GM19035 (cell line): Measurements from ENCODE around the gene TMPRSS5.
"Not testable (repeated sequence)": the region's sequence is repeated elsewhere in the genome, so short reads cannot be mapped to it uniquely, and the experiment has no call there.

Source experiments
- ATAC-seq: cut with Tn5 transposase; IDR thresholded peaks from one replicate; pipeline ENCODE4 v1.9.1; 2021; ENCODE audit not compliant: unreplicated experiment

The TMPRSS5 gene

DNA sequence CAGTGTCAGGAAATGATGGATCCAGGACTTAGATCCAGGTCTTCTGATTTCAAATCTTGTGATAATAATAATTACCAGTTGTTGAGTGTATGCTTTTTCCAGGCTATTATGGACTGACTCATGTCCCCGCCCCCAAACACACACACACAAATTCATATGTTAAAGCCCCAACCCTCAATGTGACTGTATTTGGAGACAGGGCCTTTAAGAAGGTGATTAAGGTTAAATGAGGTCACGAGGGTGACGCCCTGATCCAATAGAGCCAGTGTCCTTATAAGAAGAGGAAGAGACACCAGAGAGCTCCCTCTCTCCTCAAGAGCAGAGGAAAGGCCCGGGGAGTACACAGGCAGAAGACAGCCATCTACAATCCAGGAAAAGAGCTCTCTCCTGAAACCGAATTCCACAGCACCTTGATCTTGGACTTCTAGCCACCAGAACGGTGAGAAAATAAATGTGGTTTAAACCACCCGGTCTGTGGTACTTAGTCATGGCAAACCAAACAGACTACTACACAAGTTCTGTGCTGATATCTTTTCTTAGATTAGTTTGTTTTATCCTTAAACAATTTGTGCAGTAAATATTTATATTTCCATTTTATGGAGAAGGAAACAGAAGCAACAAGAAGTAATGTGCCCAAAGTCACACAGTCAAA is 8.2 kb downstream of the TMPRSS5 start:
- no peak for ATAC-seq

GRCh38 chr11:113697111-113697510 is 9.0 kb downstream of the TMPRSS5 start:
- ATAC-seq: no peak

DNA sequence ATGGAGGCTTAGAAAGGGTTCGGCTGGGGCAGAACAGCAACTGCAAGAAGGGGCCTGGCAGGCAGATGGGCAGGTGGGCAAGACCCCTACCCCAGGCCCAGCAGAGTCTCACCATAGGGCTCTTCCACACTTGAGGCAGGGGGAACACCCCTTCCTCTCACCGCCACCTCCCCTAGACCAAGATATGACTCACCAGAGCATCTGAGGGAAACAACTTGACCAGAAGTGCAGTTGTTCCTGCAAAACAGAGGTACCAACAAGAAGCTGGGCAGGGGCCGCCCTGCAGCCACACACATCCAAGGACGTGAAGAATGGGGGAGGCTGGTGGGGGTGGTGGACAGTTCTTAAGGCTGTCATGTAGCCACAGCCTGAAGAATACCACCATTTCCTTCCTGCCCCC is 10.9 kb downstream of the TMPRSS5 start:
- ATAC-seq: no peak

GRCh38 chr11:113694390-113694789 is 11.7 kb downstream of the TMPRSS5 start:
- no peak for ATAC-seq

GRCh38 chr11:113693030-113693429 is 13.1 kb downstream of the TMPRSS5 start:
- ATAC-seq: no peak

DNA sequence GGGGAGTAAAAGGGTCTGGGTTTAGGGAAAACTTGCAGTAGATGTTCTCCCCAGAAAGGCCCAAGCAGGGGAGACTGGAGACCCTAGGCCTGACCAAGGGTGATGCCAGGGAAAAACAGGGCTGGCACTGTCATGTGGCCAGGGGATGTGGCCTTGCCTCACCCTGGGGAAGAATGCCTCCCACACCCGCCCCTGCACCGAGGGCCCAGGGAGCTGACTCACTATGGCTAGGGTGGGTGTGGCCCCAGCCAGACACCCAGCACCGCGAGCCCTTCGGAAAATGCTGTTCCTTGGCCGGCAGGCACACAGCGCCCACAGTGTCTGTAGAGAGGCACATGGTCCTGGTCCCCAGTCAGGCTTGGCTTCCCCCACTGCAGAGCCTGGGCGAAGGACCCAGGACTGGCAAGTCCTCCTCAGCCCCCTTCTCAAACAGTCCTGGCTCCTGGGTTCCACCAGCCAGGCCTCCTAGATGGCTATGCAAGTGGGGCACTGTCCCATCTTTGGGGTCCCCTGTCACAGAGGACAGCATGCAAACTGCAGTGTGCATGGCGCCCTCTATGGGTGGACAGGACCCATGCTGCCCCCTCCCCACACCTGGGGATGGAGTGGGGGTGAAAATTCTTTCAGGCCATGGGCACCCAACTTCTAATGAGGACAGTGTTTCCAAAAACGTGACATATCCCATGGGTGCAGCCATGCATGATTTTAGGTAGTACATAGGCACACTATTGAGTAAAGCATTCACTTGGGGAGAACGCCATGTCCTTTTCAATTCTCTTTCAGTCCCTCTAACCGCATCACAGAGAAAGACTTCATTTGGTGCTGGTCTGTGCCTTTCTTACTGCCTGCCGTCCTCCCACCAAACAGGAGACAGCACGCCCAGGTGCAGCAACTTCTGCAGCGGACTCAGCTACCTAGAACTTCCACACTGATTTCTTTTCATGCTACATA is 15.2 kb downstream of the TMPRSS5 start:
- no peak for ATAC-seq

DNA sequence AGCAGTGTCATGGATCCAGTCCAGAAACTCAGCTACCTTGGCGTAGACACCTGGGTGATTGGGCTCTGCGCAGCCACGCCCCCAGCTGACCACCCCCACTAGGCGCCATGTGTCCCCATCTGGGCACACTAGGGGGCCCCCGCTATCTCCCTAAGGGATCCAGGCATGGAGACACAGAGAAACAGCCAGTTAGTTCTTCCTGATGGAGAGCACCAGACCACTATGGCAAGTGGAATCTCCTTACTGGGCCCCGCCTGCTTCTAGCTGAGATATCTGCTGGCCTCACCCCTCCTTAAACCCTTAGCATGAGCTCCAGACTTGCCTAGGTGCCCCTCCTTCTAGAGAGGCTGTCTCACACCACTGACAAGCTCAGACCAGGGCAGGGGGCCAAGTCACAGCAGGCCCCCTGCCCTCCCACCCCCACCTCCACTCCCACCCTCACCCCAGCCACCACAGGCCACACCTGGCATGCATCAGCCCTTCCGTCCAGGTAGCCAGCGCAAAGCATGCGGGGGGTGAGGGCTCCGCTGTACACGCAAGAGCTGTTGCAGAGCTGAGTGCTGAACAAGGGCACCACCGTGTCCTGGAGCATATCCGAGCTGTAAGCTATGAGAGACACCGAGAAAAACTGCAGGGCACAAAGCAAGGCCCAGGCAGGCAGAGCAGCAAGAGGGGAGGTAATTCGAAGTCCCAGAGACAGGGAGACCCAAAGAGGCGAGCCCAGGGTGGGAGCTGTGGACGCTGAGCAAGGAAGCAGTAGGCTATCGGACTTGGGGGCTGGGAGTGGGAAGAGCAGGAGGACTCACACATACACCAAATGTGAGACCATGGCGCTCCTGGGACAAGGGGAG is 16.1 kb downstream of the TMPRSS5 start:
- no peak for ATAC-seq

DNA sequence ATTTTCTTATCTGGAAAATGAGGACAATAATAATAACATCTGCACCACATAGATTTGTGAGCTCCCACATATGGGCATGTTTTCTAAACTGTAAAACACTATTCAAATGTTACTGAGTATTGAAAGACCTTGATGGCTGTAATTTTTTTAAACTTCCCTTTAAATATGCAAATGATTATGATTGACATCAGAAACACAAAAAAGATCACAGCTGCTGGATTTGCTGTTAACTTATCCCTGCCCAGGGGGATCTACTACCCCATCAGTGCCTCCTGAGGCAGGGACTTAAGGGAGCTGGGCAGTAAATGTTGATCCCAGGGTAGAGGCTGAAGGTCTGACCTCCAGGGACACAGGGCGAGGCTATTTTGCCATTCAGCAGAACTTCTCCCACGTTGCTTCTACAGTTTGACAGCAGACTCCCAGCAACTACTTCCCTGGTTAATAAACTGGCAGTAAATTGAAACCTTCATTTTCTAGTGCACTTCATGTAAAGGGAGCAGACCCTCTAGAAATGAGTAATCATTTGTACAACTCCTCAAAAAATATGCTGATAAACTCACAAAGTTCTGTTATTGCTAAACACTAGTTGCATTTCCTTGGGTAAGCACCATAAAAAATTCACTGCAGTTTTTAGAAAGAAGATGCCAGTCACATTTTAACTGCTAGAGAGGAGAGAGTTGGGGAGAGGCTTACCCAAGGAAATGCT is 20.3 kb downstream of the TMPRSS5 start:
- no peak for ATAC-seq

- ATAC-seq: no peak
Measured at GRCh38 chr11:113684496-113684895, 21.6 kb downstream of the TMPRSS5 start.

DNA sequence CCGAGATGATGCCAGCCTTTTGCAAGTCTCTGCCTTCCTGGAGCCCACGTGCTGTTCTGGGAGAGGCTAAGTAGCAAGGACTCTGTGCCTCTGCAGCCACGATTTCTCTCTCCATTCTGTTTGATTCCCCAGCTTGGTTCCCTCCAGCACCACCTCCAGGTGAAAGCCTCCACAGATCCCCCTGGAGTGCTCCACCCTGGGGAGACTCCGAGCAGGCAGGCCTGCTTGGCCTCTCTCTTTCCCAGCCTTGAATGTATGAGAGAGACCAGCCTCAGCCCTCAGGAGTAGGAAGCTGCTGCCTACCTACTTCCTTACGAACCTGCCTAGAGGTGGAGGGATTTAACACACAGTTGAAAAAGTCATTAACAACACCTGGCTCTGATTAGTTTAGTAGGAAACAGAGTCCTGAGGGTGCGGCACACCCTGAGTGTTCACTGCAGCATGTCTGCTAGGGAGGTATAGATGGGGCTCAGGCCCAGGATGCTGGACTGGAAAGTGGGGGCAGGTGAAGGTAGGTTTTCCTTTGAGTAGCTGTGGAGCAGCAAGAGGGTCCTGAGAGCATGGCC is 22.5 kb downstream of the TMPRSS5 start:
- ATAC-seq: no peak

GRCh38 chr11:113681711-113682413 is 24.2 kb downstream of the TMPRSS5 start:
- no peak for ATAC-seq

DNA sequence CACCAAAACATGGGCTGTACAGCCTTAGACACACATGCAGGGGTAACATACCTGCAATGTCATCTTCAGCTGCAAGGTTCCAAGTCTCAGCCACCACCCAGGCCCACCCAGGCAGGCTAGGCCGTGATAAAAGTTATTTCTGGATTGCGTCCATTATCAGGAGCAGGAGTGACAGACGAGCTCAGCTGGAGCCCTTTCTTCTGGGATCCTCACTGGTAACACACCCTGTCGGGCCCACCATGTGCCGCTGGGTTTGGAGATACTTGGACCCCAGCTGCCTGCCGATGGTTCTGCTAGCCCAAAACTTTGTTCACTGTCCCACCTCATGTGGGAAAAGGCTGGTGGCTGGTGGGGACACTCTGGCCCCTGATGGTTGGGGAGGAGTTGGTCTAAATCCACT is 24.8 kb downstream of the TMPRSS5 start:
- ATAC-seq: no peak

DNA sequence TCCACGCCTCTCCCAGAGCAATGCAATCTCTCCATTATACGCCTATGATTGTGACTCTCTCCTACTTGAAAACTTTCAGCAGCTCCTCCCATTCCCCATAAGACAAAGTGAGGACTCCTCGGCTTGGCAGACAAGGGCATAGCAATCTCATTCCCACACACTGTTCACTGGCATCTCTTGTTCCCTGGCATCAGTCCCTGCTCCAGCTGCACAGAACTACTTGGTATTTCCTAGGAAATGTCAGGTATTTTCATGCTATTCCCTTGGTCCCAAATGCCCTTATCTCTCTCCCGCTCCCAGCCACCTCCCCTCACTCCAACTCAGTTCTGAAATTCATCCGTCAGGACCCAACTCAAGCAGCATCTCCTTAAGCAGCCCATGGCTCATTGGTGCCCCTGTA is 28.4 kb downstream of the TMPRSS5 start:
- no peak for ATAC-seq

DNA sequence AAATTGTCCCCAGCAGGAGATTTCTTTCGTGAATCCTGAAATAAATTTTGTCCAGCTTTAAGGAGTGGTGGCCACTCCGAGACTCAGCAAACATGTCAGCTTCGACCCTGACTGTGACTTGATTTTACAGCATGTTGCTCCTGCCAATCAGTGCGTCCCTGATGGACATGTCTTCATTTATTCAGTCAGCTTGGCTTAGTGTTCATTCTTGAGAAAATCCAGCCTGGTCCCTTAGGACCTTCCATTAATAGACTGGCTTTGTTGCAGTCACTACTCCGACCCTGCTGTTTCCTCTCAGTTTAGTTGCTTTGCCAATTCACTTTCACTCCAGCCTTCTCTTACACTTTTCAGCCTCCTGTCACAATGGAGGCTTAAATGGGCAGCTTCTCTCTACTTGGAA is 30.5 kb downstream of the TMPRSS5 start:
- ATAC-seq: no peak

- peak; percentile 91 for ATAC-seq
Measured at GRCh38 chr11:113675003-113675561, 31.0 kb downstream of the TMPRSS5 start.

DNA sequence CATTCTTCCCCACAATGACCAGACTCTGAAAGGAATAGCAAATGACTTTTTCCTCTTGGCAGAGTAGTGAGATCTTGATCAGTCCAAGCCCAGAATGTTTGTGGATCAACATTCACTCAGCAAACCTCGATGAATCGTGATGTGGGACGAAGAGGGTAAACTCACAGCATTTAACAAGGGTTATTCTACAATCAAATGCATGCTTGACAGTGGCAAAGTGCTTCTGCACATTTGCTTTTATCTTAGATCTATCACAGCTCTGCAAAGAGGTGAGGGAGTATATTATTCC is 31.8 kb downstream of the TMPRSS5 start:
- no peak for ATAC-seq

DNA sequence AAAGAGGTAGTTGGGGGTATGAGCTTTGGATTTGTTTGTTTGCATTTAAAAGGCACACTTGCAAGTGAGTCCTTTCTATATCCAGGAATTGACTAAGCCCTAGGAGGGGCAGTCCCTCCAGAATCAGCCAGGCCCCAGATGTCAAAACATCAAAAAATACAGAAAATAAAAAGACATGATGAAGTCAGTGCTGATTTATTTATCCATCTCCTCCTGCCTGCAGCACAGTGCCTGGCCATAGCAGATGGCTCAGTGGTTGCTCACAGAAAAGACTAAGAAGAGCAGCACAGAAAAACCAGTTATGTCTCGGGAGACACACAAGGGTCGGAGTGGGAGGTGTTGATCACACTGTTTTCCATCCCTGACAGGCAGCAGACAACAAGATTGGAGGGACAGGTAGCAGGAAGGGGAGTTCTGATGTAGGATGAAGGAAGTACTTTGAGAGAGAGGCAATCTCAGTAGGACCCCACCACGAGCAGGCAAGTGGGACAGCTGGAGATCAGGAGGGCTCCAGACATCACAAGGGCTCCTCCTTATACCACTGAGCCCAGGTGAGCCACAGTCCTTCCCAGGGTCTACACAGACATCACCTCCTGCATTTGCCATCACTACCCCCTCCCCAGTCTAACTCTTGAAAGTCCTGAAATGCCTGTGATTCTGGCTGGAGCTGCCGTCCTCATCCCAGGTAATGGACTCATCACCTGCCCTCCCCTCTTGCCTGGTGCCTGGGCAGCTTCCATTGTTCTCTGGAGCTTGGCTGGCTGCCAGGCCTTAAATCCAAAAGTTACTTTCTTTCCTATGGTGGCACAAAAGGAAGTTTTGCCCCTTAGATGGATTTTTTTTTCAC is 32.3 kb downstream of the TMPRSS5 start:
- ATAC-seq: no peak

DNA sequence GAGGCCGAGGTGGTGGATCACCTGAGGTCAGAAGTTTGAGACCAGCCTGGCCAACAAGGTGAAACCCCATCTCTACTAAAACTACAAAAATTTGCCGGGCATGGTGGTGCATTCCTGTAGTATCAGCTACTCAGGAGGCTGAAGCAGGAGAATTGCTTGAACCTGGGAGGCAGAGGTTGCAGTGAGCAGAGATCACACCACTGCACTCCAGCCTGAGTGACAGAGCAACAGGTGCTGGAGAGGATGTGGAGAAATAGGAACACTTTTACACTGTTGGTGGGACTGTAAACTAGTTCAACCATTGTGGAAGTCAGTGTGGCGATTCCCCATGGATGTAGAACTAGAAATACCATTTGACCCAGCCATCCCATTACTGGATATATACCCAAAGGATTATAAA is 34.2 kb downstream of the TMPRSS5 start:
- not testable (repeated sequence) for ATAC-seq

DNA sequence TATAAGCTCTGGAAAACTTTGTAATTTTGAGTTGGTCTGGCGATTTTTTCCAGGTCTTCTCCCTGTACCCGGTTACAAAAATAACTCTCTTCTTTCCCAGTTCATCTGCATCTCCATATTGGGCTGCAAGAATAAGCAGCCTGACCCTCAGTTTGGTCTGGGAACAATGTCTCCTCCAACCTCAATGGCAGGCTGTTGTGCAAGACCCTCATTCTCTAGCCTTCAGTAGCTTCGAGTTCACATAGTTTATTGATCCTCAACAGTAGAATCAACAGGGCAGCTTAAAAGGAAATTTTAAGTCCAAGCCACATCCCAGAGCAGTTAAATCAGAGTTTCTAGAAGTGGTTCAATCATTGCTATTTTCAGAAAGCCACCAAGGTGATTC is 35.3 kb downstream of the TMPRSS5 start:
- ATAC-seq: no peak
